ENCODE data around the gene ALDH16A1. TPM values are rescaled to one million over a fixed set of nuclear protein-coding genes. Genes with fewer than 3 reads are reported as not detected.

The ALDH16A1 gene
- total and polyA plus RNA-seq, 2 of the 8 experiments (the other 6 are each of a cell fraction or from before 2014, with no cell fraction given): 30.5 to 34.3 TPM

DNA sequence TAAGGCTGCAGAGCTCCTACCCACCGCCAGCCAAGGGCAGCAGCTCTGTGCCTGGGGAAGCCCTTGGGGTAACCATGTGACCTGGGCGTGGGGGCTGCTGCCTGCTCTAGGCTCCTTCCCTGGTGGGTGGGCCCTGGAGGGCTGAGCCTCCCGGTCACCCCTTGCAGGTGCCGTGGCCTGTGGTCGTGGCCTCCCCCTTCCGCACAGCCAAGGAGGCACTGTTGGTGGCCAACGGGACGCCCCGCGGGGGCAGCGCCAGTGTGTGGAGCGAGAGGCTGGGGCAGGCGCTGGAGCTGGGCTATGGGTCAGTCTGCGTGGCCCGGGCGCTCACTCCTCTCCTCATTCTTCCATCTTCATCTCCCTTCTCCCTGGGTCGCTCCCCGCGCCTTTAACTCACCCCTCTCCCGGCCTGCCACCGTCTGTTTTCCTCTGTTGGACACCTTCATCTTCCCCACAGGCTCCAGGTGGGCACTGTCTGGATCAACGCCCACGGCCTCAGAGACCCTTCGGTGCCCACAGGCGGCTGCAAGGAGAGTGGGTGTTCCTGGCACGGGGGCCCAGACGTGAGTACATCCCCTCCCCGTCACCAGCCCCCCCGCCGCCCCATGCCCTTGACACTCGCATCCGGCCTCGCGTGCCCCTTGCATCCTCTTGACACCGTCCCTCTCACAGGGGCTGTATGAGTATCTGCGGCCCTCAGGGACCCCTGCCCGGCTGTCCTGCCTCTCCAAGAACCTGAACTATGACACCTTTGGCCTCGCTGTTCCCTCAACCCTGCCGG is 11.1 kb downstream of the ALDH16A1 start:
- Histone ChIP-seq H3K79me2 (ENCODE audit: control insufficient read depth in 1 of 2, insufficient read depth in 2 of 2, low read length in 2 of 2) (no peaks in the 10 kb centered on the region), H3K79me1 (ENCODE audit: low read depth, low read length) (no peaks in the 10 kb centered on the region; the same call in 1 of the 2 replicates), H4K5ac (ENCODE audit: insufficient read length, low read depth, low read length) (no peak overlapping the region), H3K9me3 (ENCODE audit: insufficient read depth in 2 of 2, low read depth in 1 of 2, low read length in 1 of 2) (no peaks in the 10 kb centered on the region), H3K9ac (replicated peaks in 1 of 4; ENCODE audit: extremely low read depth in 1 of 4, low read depth in 3 of 4, low read length in 3 of 4) (no peak overlapping the region), H3K36me3 (ENCODE audit: control insufficient read depth in 2 of 4, insufficient read depth in 4 of 4, low read length in 3 of 4) (peaks cover 0 to 17% (median 6%) of the 10 kb centered on the region in 4 experiments; a peak in 4 of 8 replicates), H3K27ac (ENCODE audit: low read depth, low read length) (no peak overlapping the region), H3K23me2 (ENCODE audit: low read depth, low read length) (no peaks in the 10 kb centered on the region), H3K23ac (ENCODE audit: insufficient read length) (no peak overlapping the region), H2BK120ac (replicated peaks; ENCODE audit: low read depth, low read length) (no peak overlapping the region), H3K4me2 (ENCODE audit: insufficient read depth in 1 of 2, low read depth in 2 of 2, low read length in 2 of 2) (no peak overlapping the region), H3K27me3 (replicated peaks in 1 of 4; ENCODE audit: control insufficient read depth in 3 of 4, extremely low read depth in 1 of 4, insufficient read depth in 3 of 4, low read length in 3 of 4) (no peaks in the 10 kb centered on the region), H3K4me3 (ENCODE audit: extremely low read depth in 1 of 4, insufficient read depth in 2 of 4, low read depth in 3 of 4, low read length in 4 of 4) (no peak overlapping the region), H3K14ac (ENCODE audit: insufficient read length) (no peak overlapping the region), H2BK5ac (ENCODE audit: low read depth, low read length) (no peak overlapping the region), H4K20me1 (replicated peaks in 1 of 2; ENCODE audit: control insufficient read depth in 1 of 2, insufficient read depth in 2 of 2, low read length in 2 of 2) (no peaks in the 10 kb centered on the region), H2BK12ac (ENCODE audit: low read depth, low read length) (no peak overlapping the region), H4K91ac (replicated peaks; ENCODE audit: insufficient read length, low read length) (no peak overlapping the region), H4K8ac (ENCODE audit: extremely low read depth, insufficient read depth, low read length) (no peak overlapping the region), H3K4me1 (replicated peaks in 1 of 4; ENCODE audit: control insufficient read depth in 3 of 4, insufficient read depth in 4 of 4, low read length in 3 of 4) (peaks cover 0 to 8% (median 2%) of the 10 kb centered on the region in 4 experiments; a peak in 6 of 7 replicates), H2AFZ (ENCODE audit: low read length) (no peak overlapping the region), H3K18ac (ENCODE audit: extremely low read depth, low read length) (no peak overlapping the region), H3K56ac (replicated peaks; ENCODE audit: insufficient read length, low read depth, low read length) (no peak overlapping the region), H2BK15ac (ENCODE audit: low read length) (no peak overlapping the region), H2AK5ac (ENCODE audit: low read depth, low read length) (no peak overlapping the region), H2BK20ac (ENCODE audit: low read length) (no peak overlapping the region), H3K4ac (replicated peaks; ENCODE audit: insufficient read length, low read depth, low read length) (no peak overlapping the region)
- CTCF ChIA-PET (ENCODE audit: partially characterized antibody): interaction anchor here (0.6 to 2.4 kb wide), 4 partner anchors 10 to 1093 kb away, joined by 3 to 8 read pairs (median 4); partner anchors contain the start of gene FLT3LG
- POLR2A ChIA-PET (ENCODE audit: partially characterized antibody): interaction anchor here (0.6 to 4.2 kb wide), 6 partner anchors 8 to 92 kb away, joined by 3 to 17 read pairs (median 6); partner anchors contain the start of genes ALDH16A1 and RPL13A
- DNase-seq (ENCODE audit: low read depth in 1 of 2, low spot score in 2 of 2) (no peak), FAIRE-seq (no peak)
- WGBS, 2 experiments (ENCODE audit: extremely low coverage in 1 of 2, insufficient coverage in 1 of 2, insufficient read length in 1 of 2, insufficient replicate concordance in 2 of 2, low coverage in 1 of 2, low lambda C conversion rate in 2 of 2, missing lambda C conversion rate in 1 of 2): 96% methylated on average over 19 of the region's 39 CpGs; no CpG with 5 or more reads in 1 of the 2 experiments
- TF ChIP-seq TAF1 (IDR thresholded peaks at IDR 0.05; ENCODE audit: low read depth, low read length) (no peak), GTF2F1 (IDR thresholded peaks at IDR 0.05; ENCODE audit: borderline replicate concordance, low read depth, low read length) (no peak), RNF2 (IDR thresholded peaks at IDR 0.05; ENCODE audit: borderline replicate concordance, low read depth, low read length, missing control alignments, poor library complexity, severe bottlenecking) (no peak), HDAC2 (IDR thresholded peaks at IDR 0.05; ENCODE audit: borderline replicate concordance in 1 of 2, low read depth in 2 of 2, low read length in 2 of 2) (no peak), TBP (IDR thresholded peaks at IDR 0.05; ENCODE audit: low read depth, low read length) (no peak), ZNF274 (IDR thresholded peaks at IDR 0.05; ENCODE audit: borderline replicate concordance, extremely low read depth, low read length) (no peak), BACH1 (IDR thresholded peaks at IDR 0.05; ENCODE audit: low read length) (no peak), JUND (IDR thresholded peaks at IDR 0.05; ENCODE audit: low read length) (no peak), CREB1 (IDR thresholded peaks at IDR 0.05) (no peak), ASH2L (IDR thresholded peaks at IDR 0.05; ENCODE audit: low read length) (no peak)
- TF ChIP-seq, protein P1, sequence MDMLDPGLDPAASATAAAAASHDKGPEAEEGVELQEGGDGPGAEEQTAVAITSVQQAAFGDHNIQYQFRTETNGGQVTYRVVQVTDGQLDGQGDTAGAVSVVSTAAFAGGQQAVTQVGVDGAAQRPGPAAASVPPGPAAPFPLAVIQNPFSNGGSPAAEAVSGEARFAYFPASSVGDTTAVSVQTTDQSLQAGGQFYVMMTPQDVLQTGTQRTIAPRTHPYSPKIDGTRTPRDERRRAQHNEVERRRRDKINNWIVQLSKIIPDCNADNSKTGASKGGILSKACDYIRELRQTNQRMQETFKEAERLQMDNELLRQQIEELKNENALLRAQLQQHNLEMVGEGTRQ (IDR thresholded peaks at IDR 0.05; ENCODE audit: low read length): no peak

Measured in H1 (cell line).